A549 (cell line): ENCODE data around the gene CUL9. TPM values are rescaled to one million over a fixed set of nuclear protein-coding genes. Genes with fewer than 3 reads are reported as not detected.
"Not testable (repeated sequence)": the region's sequence is repeated elsewhere in the genome, so short reads cannot be mapped to it uniquely, and the experiment has no call there.

ENCODE experiments used
- ATAC-seq, 2 experiments: fragments of 200-7000 bp in 1 of 2; fragments of >200 bp in 1 of 2; cut with Nextera tagmentation in 1 of 2; cut with Tn5 transposase in 1 of 2; 3 replicates each; pipeline versions ENCODE4 v1.8.0 to v1.9.1; 2018 to 2020; ENCODE audit warnings: mild to moderate bottlenecking in 1 of 2, moderate library complexity in 1 of 2
- CTCF ChIA-PET: fragments of 300-600 bp; sonication (Branson Sonifier 250); formaldehyde crosslinking; extraction: SDS; loops from one replicate; lab custom pipeline; 2021; ENCODE audit warnings: antibody characterized with exemption, inconsistent platforms; lab: Yijun Ruan, JAX
- POLR2A ChIA-PET: fragments of 350-600 bp; formaldehyde crosslinking; extraction: SDS; loops from one replicate; lab custom pipeline; 2021; ENCODE audit warnings: antibody characterized with exemption, inconsistent platforms; lab: Yijun Ruan, JAX
- DNase-seq, 2 experiments: peaks; one replicate each; pipeline versions ENCODE4 v3.0.0 to v3.0.0-alpha.2; 2011 to 2016; ENCODE audit warnings: low read depth in 1 of 2, low spot score in 1 of 2
- FAIRE-seq: peaks from 2 replicates; lab custom pipeline; 2011; peaks lifted over from hg19 to GRCh38; lab: Jason Lieb, UNC
- H3K27ac ChIP-seq, 2 experiments: fragments of >200 bp; sonication (Bioruptor Twin); formaldehyde crosslinking; 3 replicates each; pipeline ENCODE4 v1.5.1; 2016 to 2017
- H3K4me1 ChIP-seq: fragments of >200 bp; sonication (Bioruptor Twin); formaldehyde crosslinking; 3 replicates; pipeline ENCODE4 v1.6.1; 2016
- H3K4me2 ChIP-seq: fragments of >200 bp; sonication (Bioruptor Twin); formaldehyde crosslinking; 3 replicates; pipeline ENCODE4 v1.6.1; 2016
- H3K4me3 ChIP-seq: fragments of >200 bp; sonication (Bioruptor Twin); formaldehyde crosslinking; 3 replicates; pipeline ENCODE4 v1.5.1; 2016
- H3K9me3 ChIP-seq: fragments of >200 bp; sonication (Bioruptor Twin); formaldehyde crosslinking; 3 replicates; pipeline ENCODE4 v1.6.1; 2016
- BHLHE40 ChIP-seq: IDR thresholded peaks from 2 replicates; pipeline ENCODE4 v1.6.1; 2012; ENCODE audit warnings: low read depth, low read length, inconsistent platforms
- CBX8 ChIP-seq: fragments of 200-600 bp; sonication (generic); IDR thresholded peaks from 2 replicates; pipeline ENCODE4 v1.6.1; 2016
- CHD2 ChIP-seq: fragments of 150-350 bp; IDR thresholded peaks from 2 replicates; pipeline ENCODE4 v1.6.1; 2014; ENCODE audit warnings: low read length; ENCODE audit not compliant: partially characterized antibody
- CHD4 ChIP-seq: fragments of 200-600 bp; sonication (generic); IDR thresholded peaks from 2 replicates; pipeline ENCODE4 v1.6.1; 2016; ENCODE audit warnings: antibody characterized with exemption, mild to moderate bottlenecking, borderline replicate concordance
- EHMT2 ChIP-seq: fragments of 200-600 bp; sonication (generic); IDR thresholded peaks from 2 replicates; pipeline ENCODE4 v1.6.1; 2016; ENCODE audit warnings: antibody characterized with exemption, low read depth, mild to moderate bottlenecking, moderate library complexity
- EP300 ChIP-seq, 2 experiments: fragments of >200 bp; sonication (Bioruptor Twin); formaldehyde crosslinking; IDR thresholded peaks; 2 replicates in 1 of 2; 3 replicates in 1 of 2; pipeline ENCODE4 v1.6.1; 2016 to 2017
- FOSB ChIP-seq: fragments of 250-450 bp; sonication (Bioruptor Pico); IDR thresholded peaks from 2 replicates; pipeline ENCODE4 v1.5.0; 2020; ENCODE audit warnings: mild to moderate bottlenecking, moderate library complexity
- GATA3 ChIP-seq: IDR thresholded peaks from 2 replicates; pipeline ENCODE4 v1.6.1; 2012; ENCODE audit warnings: borderline replicate concordance
- HEYL ChIP-seq: fragments of 250-450 bp; sonication (Bioruptor Pico); IDR thresholded peaks from 2 replicates; pipeline ENCODE4 v1.8.0; 2021; ENCODE audit warnings: mild to moderate bottlenecking, moderate library complexity
- HOXB13 ChIP-seq: fragments of 250-450 bp; sonication (Bioruptor Pico); IDR thresholded peaks from 2 replicates; pipeline ENCODE4 v1.5.0; 2020; ENCODE audit warnings: low read depth, mild to moderate bottlenecking, moderate library complexity
- JUN ChIP-seq, 2 experiments: fragments of >200 bp; sonication (Bioruptor Twin); formaldehyde crosslinking; IDR thresholded peaks; 2 replicates in 1 of 2; 3 replicates in 1 of 2; pipeline ENCODE4 v1.6.1; 2016 to 2017
- JUNB ChIP-seq: fragments of >200 bp; sonication (Bioruptor Twin); formaldehyde crosslinking; IDR thresholded peaks from 2 replicates; pipeline ENCODE4 v1.6.1; 2016
- MAZ ChIP-seq: fragments of 150-350 bp; IDR thresholded peaks from 2 replicates; pipeline ENCODE4 v1.6.1; 2014; ENCODE audit warnings: antibody characterized with exemption, low read depth, low read length, borderline replicate concordance
- NFE2L2 ChIP-seq: fragments of 150-350 bp; conservative IDR thresholded peaks from 2 replicates; pipeline ENCODE4 v1.6.1; 2014; ENCODE audit warnings: low read length
- RARB ChIP-seq: fragments of 250-450 bp; sonication (Bioruptor Pico); IDR thresholded peaks from 2 replicates; pipeline ENCODE4 v1.8.0; 2021; ENCODE audit warnings: mild to moderate bottlenecking, moderate library complexity
- RFX5 ChIP-seq: fragments of 450-650 bp; IDR thresholded peaks from 2 replicates; pipeline ENCODE4 v1.7.1; 2014; ENCODE audit warnings: antibody characterized with exemption, mild to moderate bottlenecking, moderate library complexity
- SREBF2 ChIP-seq: fragments of 450-650 bp; IDR thresholded peaks from 2 replicates; pipeline ENCODE4 v1.6.1; 2014; ENCODE audit warnings: mild to moderate bottlenecking, moderate library complexity
- ZSCAN20 ChIP-seq: fragments of 250-450 bp; sonication (Bioruptor Pico); IDR thresholded peaks from 2 replicates; pipeline ENCODE4 v1.8.0; 2022; ENCODE audit warnings: mild to moderate bottlenecking, moderate library complexity
- WGBS: methylation state at CpG from one replicate; pipeline ENCODE4 v1.1.6; 2017; ENCODE audit errors: missing lambda C conversion rate; 5-methylcytosine and 5-hydroxymethylcytosine counted together
- polyA plus RNA-seq, 4 experiments: library from polyadenylated mRNA; depleted of rRNA in 3 of 4; stranded (reverse); fragments of >200 nt; fragmentation: RNase III in 1 of 4; extraction: RNeasy Plus Mini Kit Qiagen cat#74134 plus additional on column Dnase treatment in 1 of 4; gene quantifications; 2 replicates in 3 of 4; 3 replicates in 1 of 4; pipeline ENCODE4 v1.2.3, GENCODE V29; 2011 to 2017
- TF ChIP-seq, protein P1 (sequence below): fragments of >200 bp; sonication (Bioruptor Twin); formaldehyde crosslinking; IDR thresholded peaks from 3 replicates; pipeline ENCODE4 v1.5.1; 2016
- TF ChIP-seq, protein P2 (sequence below): IDR thresholded peaks from 2 replicates; pipeline ENCODE4 v1.6.1; 2012; ENCODE audit warnings: low read depth, borderline replicate concordance
- TF ChIP-seq, protein P3 (sequence below): fragments of 150-350 bp; IDR thresholded peaks from 2 replicates; pipeline ENCODE4 v1.6.1; 2014; ENCODE audit warnings: low read depth, mild to moderate bottlenecking, low read length
- TF ChIP-seq, protein P4 (sequence below): IDR thresholded peaks from 2 replicates; pipeline ENCODE4 v1.6.1; 2012

Gene CUL9
- polyA plus RNA-seq, 2 of the 4 experiments (the other 2 are of a cell fraction), result 11.3 to 12.5 TPM

DNA sequence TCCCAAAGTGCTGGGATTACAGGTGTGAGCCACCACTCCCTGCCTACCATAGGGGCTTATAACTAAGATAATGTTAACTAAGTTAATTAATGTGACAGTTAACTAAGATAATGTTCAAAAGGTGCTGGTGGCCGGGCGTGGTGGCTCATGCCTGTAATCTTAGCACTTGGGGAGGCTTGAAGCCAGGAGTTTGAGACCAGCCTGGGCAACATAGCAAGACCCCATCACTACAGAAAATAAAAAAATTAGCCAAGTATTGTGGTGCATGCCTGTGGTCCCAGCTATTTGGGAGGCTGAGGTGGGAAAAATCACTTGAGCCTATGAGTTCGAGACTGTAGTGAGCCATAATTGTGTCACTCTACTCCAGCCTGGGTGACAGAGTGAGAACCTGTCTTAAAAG, 43.7 kb upstream of the CUL9 start:
- POLR2A ChIA-PET, result no interaction called here
- TF ChIP-seq MAZ, result no peak
- no peak for TF ChIP-seq NFE2L2
- TF ChIP-seq JUNB, result no peak
- no peak for TF ChIP-seq BHLHE40
- no peak for TF ChIP-seq HOXB13 (CRISPR knock-in tag)
- TF ChIP-seq, protein P1, sequence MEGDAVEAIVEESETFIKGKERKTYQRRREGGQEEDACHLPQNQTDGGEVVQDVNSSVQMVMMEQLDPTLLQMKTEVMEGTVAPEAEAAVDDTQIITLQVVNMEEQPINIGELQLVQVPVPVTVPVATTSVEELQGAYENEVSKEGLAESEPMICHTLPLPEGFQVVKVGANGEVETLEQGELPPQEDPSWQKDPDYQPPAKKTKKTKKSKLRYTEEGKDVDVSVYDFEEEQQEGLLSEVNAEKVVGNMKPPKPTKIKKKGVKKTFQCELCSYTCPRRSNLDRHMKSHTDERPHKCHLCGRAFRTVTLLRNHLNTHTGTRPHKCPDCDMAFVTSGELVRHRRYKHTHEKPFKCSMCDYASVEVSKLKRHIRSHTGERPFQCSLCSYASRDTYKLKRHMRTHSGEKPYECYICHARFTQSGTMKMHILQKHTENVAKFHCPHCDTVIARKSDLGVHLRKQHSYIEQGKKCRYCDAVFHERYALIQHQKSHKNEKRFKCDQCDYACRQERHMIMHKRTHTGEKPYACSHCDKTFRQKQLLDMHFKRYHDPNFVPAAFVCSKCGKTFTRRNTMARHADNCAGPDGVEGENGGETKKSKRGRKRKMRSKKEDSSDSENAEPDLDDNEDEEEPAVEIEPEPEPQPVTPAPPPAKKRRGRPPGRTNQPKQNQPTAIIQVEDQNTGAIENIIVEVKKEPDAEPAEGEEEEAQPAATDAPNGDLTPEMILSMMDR, result no peak
- TF ChIP-seq HEYL, result no peak
- TF ChIP-seq EHMT2, result no peak
- 49% methylated on average over 3 of the region's 3 CpGs for WGBS

DNA sequence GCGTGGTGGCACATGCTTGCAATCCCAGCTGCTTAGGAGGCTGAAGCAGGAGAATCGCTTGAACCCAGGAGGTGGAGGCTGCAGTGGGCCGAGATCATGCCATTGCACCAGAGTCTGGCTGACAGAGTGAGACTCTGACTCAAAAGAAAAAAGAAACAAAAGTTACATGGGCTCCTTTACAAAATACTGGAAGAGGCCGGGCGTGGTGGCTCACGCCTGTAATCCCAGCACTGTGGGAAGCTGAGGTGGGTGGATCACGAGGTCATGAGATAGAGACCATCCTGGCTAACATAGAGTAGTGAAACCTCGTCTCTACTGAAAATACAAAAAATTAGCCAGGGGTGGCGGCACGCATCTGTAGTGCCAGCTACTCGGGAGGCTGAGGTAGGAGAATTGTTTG, 42.0 kb upstream of the CUL9 start:
- POLR2A ChIA-PET, H3K9me3 ChIP-seq, H3K4me1 ChIP-seq, H3K27ac ChIP-seq, H3K4me2 ChIP-seq, ATAC-seq, FAIRE-seq, H3K4me3 ChIP-seq, DNase-seq: not testable (repeated sequence)
- 84% methylated on average over 10 of the region's 11 CpGs for WGBS
- CTCF ChIA-PET, result interaction anchor here (0.7 kb wide), 1 partner anchor 10 kb away, joined by 3 read pairs; no protein-coding TSS in a partner anchor

More for the DNA sequence above, 43.7 kb upstream of the CUL9 start:
- H3K27ac ChIP-seq, result no peak overlapping the region
- ATAC-seq, result no peak
- no peaks in the 10 kb centered on the region for H3K9me3 ChIP-seq
- no peak for FAIRE-seq
- no peak overlapping the region for H3K4me3 ChIP-seq
- no peak overlapping the region for H3K4me2 ChIP-seq
- no peaks in the 10 kb centered on the region for H3K4me1 ChIP-seq
- CTCF ChIA-PET, result interaction anchor here (1.2 kb wide), 1 partner anchor 11 kb away, joined by 3 read pairs; no protein-coding TSS in a partner anchor
- no peak for DNase-seq

DNA sequence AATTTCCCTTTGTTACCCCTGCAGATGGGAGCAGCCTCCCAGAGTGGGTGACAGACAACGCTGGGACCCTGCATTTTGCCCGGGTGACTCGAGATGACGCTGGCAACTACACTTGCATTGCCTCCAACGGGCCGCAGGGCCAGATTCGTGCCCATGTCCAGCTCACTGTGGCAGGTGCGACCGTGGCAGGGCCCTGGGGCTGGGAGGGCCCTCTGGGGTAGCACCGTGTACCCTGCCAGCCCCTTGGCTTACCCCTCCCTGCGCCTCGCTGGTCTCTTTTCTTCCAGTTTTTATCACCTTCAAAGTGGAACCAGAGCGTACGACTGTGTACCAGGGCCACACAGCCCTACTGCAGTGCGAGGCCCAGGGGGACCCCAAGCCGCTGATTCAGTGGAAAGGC, 40.4 kb upstream of the CUL9 start:
- Histone ChIP-seq H3K4me3 (no peak overlapping the region), H3K9me3 (no peaks in the 10 kb centered on the region), H3K4me1 (peaks cover 8% of the 10 kb centered on the region; the same call in 1 of the 3 replicates), H3K27ac (no peak overlapping the region), H3K4me2 (no peak overlapping the region)
- CTCF ChIA-PET, result interaction anchor here (1.4 to 2.8 kb wide), 2 partner anchors 58 to 65 kb away, joined by 4 to 20 read pairs; partner anchors contain the start of gene PTK7
- WGBS, result 69% methylated on average over 9 of the region's 16 CpGs
- ATAC-seq (no peak), FAIRE-seq (no peak), DNase-seq (no peak)
- POLR2A ChIA-PET, result no interaction called here
- TF ChIP-seq RARB (no peak), HEYL (no peak), ZSCAN20 (CRISPR knock-in tag) (no peak), EP300 (IDR thresholded peaks at IDR 0.05) (no peak), SREBF2 (no peak), RFX5 (no peak), JUN (IDR thresholded peaks at IDR 0.05) (no peak), HOXB13 (CRISPR knock-in tag) (no peak), CHD2 (no peak), FOSB (no peak), CBX8 (no peak), CHD4 (no peak), GATA3 (no peak)
- TF ChIP-seq, protein P2, sequence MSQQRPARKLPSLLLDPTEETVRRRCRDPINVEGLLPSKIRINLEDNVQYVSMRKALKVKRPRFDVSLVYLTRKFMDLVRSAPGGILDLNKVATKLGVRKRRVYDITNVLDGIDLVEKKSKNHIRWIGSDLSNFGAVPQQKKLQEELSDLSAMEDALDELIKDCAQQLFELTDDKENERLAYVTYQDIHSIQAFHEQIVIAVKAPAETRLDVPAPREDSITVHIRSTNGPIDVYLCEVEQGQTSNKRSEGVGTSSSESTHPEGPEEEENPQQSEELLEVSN, result no peak
- TF ChIP-seq, protein P3, sequence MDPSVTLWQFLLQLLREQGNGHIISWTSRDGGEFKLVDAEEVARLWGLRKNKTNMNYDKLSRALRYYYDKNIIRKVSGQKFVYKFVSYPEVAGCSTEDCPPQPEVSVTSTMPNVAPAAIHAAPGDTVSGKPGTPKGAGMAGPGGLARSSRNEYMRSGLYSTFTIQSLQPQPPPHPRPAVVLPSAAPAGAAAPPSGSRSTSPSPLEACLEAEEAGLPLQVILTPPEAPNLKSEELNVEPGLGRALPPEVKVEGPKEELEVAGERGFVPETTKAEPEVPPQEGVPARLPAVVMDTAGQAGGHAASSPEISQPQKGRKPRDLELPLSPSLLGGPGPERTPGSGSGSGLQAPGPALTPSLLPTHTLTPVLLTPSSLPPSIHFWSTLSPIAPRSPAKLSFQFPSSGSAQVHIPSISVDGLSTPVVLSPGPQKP, result no peak
- TF ChIP-seq, protein P4, sequence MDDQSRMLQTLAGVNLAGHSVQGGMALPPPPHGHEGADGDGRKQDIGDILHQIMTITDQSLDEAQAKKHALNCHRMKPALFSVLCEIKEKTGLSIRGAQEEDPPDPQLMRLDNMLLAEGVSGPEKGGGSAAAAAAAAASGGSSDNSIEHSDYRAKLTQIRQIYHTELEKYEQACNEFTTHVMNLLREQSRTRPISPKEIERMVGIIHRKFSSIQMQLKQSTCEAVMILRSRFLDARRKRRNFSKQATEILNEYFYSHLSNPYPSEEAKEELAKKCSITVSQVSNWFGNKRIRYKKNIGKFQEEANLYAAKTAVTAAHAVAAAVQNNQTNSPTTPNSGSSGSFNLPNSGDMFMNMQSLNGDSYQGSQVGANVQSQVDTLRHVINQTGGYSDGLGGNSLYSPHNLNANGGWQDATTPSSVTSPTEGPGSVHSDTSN, result no peak
